Esophagus squamous epithelium (tissue), 4 donors: ENCODE measurements around the gene TCP11.

Experiments used
- CTCF ChIP-seq, 6 experiments: fragments of 450-650 bp in 4 of 6; fragments of 200-600 bp in 2 of 6; sonication (generic) in 2 of 6; IDR thresholded peaks; one replicate each; pipeline ENCODE4 v1.5.1; 2016 to 2019; ENCODE audit warnings: antibody characterized with exemption in 6 of 6, mild to moderate bottlenecking in 4 of 6, moderate library complexity in 4 of 6
- POLR2A ChIP-seq, 4 donors: fragments of 450-650 bp; IDR thresholded peaks; one replicate each; pipeline ENCODE4 v1.6.1; 2017; ENCODE audit warnings: antibody characterized with exemption in 4 of 4, mild to moderate bottlenecking in 4 of 4, moderate library complexity in 3 of 4

GRCh38 chr6:35139470-35139869 is 1.7 kb downstream of the TCP11 start:
- TF ChIP-seq POLR2A (IDR thresholded peaks at IDR 0.05) (no peak), CTCF (IDR thresholded peaks at IDR 0.05) (no peak)
